Measurements from ENCODE around the gene SSTR3. TPM values are rescaled to one million over a fixed set of nuclear protein-coding genes. Genes with fewer than 3 reads are reported as not detected.
A peak's percentile ranks its signal among the peaks of the same experiment; 100 is the strongest.

The SSTR3 gene
- total RNA-seq, 1 experiment from 2014 or later: 0.08 TPM

- DNase-seq (ENCODE audit: low read depth, low spot score) (no peak), ATAC-seq (no peak)
- in situ Hi-C loops (cut with HindIII; ENCODE audit: low pct_unique_long_range_greater_than_20kb, low sequenced_read_pairs) (no loop called here), intact Hi-C loops (cut with micrococcal nuclease; ENCODE audit: unreplicated experiment) (no loop called here)
- ChIA-PET CTCF (no interaction called here), POLR2A (no interaction called here)
- peak overlapping the region; percentile 94 for H3K27ac ChIP-seq (ENCODE audit: low read length)
- no peaks in the 10 kb centered on the region for H3K9me3 ChIP-seq (ENCODE audit: control insufficient read depth, insufficient read depth, low read depth, low read length)
- no peaks in the 10 kb centered on the region for H3K36me3 ChIP-seq (ENCODE audit: control insufficient read depth, insufficient read depth, low read length)
- H3K4me3 ChIP-seq (ENCODE audit: low read depth in 2 of 2, low read length in 2 of 2): no peak overlapping the region
- H3K4me1 ChIP-seq (ENCODE audit: control insufficient read depth, insufficient read depth, low read length): peaks cover 52% of the 10 kb centered on the region
- no TSS peak for BruUV-seq (replicated peaks)
- TF ChIP-seq POLR2AphosphoS5 (IDR thresholded peaks at IDR 0.05; ENCODE audit: low read depth, low read length) (no peak), REST (IDR thresholded peaks at IDR 0.05; ENCODE audit: insufficient read depth in 1 of 2, low read depth in 2 of 2, low read length in 1 of 2) (no peak), CTCF (IDR thresholded peaks at IDR 0.05) (no peak), TCF7L2 (IDR thresholded peaks at IDR 0.05; ENCODE audit: low read depth, low read length) (no peak), SIN3A (IDR thresholded peaks at IDR 0.05; ENCODE audit: borderline replicate concordance, insufficient read depth, low read depth, low read length) (no peak)
- H3K27me3 ChIP-seq (ENCODE audit: control insufficient read depth, insufficient read depth, low read length): no peaks in the 10 kb centered on the region
Measured at GRCh38 chr22:37185646-37186227, 26.5 kb downstream of the SSTR3 start.

- no peak for ATAC-seq
- no peak overlapping the region for H3K4me3 ChIP-seq (ENCODE audit: low read depth in 2 of 2, low read length in 2 of 2)
- H3K9me3 ChIP-seq (ENCODE audit: control insufficient read depth, insufficient read depth, low read depth, low read length): no peaks in the 10 kb centered on the region
- intact Hi-C loops (cut with micrococcal nuclease; ENCODE audit: unreplicated experiment) (no loop called here), in situ Hi-C loops (cut with HindIII; ENCODE audit: low pct_unique_long_range_greater_than_20kb, low sequenced_read_pairs) (no loop called here)
- ChIA-PET POLR2A (no interaction called here), CTCF (no interaction called here)
- no peaks in the 10 kb centered on the region for H3K27me3 ChIP-seq (ENCODE audit: control insufficient read depth, insufficient read depth, low read length)
- H3K36me3 ChIP-seq (ENCODE audit: control insufficient read depth, insufficient read depth, low read length): no peaks in the 10 kb centered on the region
- TF ChIP-seq SIN3A (IDR thresholded peaks at IDR 0.05; ENCODE audit: borderline replicate concordance, insufficient read depth, low read depth, low read length): no peak
- TF ChIP-seq TCF7L2 (IDR thresholded peaks at IDR 0.05; ENCODE audit: low read depth, low read length): no peak
- TF ChIP-seq CTCF (IDR thresholded peaks at IDR 0.05): no peak
- TF ChIP-seq POLR2AphosphoS5 (IDR thresholded peaks at IDR 0.05; ENCODE audit: low read depth, low read length): no peak
- TF ChIP-seq REST (IDR thresholded peaks at IDR 0.05; ENCODE audit: insufficient read depth in 1 of 2, low read depth in 2 of 2, low read length in 1 of 2): no peak
- peak overlapping the region; percentile 51; the same call in 1 of the 2 replicates for H3K27ac ChIP-seq (ENCODE audit: low read length)
- DNase-seq (ENCODE audit: low read depth, low spot score): no peak
- peaks cover 44% of the 10 kb centered on the region for H3K4me1 ChIP-seq (ENCODE audit: control insufficient read depth, insufficient read depth, low read length)
- BruUV-seq (replicated peaks): no TSS peak
Measured at GRCh38 chr22:37184816-37185541, 27.3 kb downstream of the SSTR3 start.

Measured in Panc1 (cell line).